ENCODE data around the gene CPNE8.

GRCh38 chr12:38892087-38892786 is 13.2 kb downstream of the CPNE8 start:
- no peak for TF ChIP-seq CTCF (IDR thresholded peaks at IDR 0.05)
- no peak for TF ChIP-seq POLR2A (IDR thresholded peaks at IDR 0.05)

Measured in testis (tissue), 2 donors.